HepG2 (cell line): ENCODE data around the gene TRIM44.

Experiments used
- CBX1 ChIP-seq: IDR thresholded peaks from one replicate; pipeline ENCODE4 v1.6.1; 2016; ENCODE audit warnings: antibody characterized with exemption, low read depth
- MYC ChIP-seq: sonication (generic); formaldehyde crosslinking; IDR thresholded peaks from 2 replicates; pipeline ENCODE4 v1.9.0; 2021; ENCODE audit warnings: missing genetic modification reagents, borderline replicate concordance
- POLR2A ChIP-seq, 2 experiments: IDR thresholded peaks; 2 replicates each; pipeline ENCODE4 v1.6.1; 2011; ENCODE audit warnings: low read depth in 2 of 2, low read length in 2 of 2, mild to moderate bottlenecking in 1 of 2, moderate library complexity in 1 of 2; ENCODE audit not compliant: insufficient read depth in 1 of 2
- ZNF180 ChIP-seq: sonication (generic); formaldehyde crosslinking; IDR thresholded peaks from 2 replicates; pipeline ENCODE4 v1.4.0; 2020; ENCODE audit warnings: low read depth, missing genetic modification reagents, borderline replicate concordance
- ZNF282 ChIP-seq: fragments of 450-650 bp; IDR thresholded peaks from 2 replicates; pipeline ENCODE4 v1.6.1; 2018; ENCODE audit not compliant: partially characterized antibody
- ZSCAN29 ChIP-seq: sonication (generic); formaldehyde crosslinking; conservative IDR thresholded peaks from 2 replicates; pipeline ENCODE4 v1.4.0; 2020; ENCODE audit warnings: mild to moderate bottlenecking, missing genetic modification reagents

- TF ChIP-seq ZSCAN29 (CRISPR knock-in tag) (no peak), CBX1 (no peak), MYC (CRISPR knock-in tag) (no peak), ZNF180 (CRISPR knock-in tag) (no peak), ZNF282 (no peak), POLR2A (IDR thresholded peaks at IDR 0.05; ENCODE audit: insufficient read depth in 1 of 2, low read depth in 2 of 2, low read length in 2 of 2) (no peak)
These were observed 15.9 kb downstream of the TRIM44 start for GRCh38 chr11:35678471-35678870.
